DMS 273 (cell line): ENCODE results near the gene DHCR7.
"Not testable (repeated sequence)": the region's sequence is repeated elsewhere in the genome, so short reads cannot be mapped to it uniquely, and the experiment has no call there.

Experiments
- DNase-seq: peaks from one replicate; lab custom pipeline; 2025; ENCODE audit not compliant: unreplicated experiment; lab: John Stamatoyannopoulos, UW

DHCR7 gene

DNA sequence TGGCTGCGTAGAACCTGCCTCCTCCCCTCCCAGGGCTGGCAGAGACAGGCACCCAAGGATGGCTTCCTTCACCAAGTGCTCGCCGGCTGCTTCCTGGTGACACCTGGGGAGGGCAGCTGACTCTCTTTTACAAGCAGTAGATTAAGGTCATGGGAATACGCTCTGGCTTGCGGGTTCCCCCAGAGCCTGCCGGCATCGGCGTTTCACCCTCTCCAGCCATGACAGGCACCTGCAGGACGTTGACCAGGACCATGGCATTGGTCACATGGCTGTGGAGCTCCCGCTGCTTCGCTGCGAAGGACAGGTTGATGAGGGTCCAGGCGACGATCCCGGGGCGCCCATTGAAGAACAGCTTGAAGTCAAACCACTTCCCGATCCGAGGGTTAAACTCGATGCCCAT, 9.5 kb downstream of the DHCR7 start:
- no peak for DNase-seq

DNA sequence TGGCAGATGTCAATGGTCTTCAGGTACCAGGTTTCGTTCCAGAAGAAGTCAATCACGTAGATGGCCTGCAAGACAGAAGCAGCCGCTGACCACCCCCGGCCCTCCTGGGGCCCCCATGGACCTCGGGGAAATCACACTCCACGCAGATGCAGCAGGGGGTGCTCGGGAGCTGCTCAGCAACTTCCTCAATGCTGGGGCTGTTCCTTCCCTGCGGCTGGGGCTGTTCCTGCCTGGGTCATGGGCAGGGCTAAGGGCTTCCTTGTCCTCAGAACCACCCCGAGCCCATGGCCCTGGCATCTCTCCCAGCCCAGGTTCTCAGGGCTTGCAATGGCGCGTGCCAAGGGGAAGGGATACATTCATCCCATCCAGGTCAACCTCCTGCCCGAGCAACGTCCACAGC, 10.3 kb downstream of the DHCR7 start:
- no peak for DNase-seq

DNA sequence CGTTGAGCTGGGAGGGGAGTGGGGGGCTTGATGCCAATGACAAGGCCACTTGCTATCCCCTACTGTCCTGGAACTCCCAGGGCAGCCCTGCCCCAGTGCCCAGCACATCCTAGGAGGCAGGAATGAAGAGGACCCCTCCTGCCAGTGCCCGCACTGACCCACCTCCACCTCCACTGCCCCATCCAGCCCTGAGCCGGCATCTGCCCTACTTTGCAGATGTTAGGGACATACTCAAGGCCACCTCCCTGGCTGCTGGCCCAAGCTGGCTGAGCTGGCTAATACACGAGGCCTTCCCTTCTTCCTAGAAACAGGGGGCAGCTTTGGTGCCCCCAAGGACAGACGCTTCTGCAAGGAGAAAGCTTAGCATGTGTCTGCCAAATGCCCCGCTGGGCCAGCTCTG, 10.8 kb downstream of the DHCR7 start:
- no peak for DNase-seq

DNA sequence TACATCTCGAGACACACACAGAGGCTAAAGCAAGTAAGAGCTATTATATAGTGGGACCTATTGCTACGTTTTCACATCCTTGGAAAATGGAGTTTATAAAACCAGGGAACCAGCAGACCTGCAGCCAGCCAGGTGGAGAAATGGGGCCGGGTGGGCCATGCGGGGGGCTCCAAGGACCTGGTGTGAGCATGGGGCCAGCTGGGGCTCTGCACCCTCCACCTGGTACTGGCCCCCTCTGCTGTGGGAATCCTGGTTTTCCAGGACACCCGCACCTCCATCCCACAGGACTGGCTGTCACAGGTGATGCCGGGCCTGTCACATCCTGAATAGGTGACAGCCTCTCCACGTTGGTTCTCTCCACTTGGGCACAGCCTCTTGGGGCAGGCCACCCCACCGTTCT, 11.3 kb downstream of the DHCR7 start:
- no peak for DNase-seq

DNA sequence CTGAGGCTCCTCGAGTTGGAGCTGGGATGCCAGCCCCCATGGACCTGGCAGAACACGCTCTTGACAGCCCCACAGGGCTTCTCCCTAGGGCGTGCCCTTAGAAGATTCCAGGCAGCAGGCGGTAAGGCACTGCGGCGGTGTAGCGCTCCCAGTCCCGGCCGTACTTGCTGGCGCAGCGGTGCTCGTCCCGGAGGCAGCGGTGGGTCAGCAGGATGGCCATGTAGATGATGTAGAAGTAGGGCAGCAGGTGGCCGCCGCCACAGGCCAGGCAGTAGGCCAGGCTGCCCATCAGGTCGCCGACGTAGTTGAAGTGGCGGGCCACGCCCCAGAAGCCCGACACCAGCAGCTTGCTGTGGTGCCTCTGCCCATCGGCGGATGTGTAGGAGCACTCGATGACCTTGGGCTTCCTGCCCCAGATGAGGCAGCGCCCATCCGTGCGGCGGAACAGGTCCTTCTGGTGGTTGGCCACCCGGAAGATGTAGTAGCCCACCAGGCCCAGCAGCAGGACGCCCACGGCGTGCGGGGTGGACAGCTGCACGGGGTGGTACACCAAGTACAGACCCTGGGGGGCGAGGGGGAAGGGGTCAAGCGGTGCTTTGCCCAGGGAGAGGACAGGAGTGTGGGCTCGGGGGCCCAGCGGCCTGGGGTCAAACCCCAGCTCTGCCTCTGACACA, 12.8 kb downstream of the DHCR7 start:
- no peak for DNase-seq

DNA sequence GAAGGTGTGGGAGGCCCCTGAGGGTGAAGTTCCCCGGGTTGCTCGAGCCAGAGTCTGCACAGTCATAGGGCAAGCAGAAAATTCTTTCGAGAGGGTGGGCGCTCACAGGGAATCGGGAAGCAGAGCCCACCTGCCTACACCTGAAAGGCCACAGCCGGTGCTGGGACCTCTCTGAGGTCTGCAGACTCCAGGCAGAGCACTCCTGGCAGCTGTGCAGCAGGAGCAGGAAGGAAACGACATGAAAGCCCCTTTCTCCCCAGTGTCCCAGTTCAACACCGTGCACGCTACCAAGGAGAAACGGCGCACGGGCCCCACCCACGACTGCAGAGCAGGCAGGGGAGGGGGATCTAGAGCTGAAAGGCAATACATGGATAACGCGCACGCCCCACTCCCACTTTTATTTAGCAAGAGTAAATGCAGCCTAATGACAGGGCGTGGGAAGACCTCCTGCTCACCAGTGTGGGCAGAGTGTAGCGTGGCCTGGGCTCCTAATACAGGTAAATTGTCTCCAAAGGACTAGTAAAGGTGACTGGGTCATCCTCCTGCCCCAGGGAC, 13.5 kb downstream of the DHCR7 start:
- DNase-seq, result no peak

DNA sequence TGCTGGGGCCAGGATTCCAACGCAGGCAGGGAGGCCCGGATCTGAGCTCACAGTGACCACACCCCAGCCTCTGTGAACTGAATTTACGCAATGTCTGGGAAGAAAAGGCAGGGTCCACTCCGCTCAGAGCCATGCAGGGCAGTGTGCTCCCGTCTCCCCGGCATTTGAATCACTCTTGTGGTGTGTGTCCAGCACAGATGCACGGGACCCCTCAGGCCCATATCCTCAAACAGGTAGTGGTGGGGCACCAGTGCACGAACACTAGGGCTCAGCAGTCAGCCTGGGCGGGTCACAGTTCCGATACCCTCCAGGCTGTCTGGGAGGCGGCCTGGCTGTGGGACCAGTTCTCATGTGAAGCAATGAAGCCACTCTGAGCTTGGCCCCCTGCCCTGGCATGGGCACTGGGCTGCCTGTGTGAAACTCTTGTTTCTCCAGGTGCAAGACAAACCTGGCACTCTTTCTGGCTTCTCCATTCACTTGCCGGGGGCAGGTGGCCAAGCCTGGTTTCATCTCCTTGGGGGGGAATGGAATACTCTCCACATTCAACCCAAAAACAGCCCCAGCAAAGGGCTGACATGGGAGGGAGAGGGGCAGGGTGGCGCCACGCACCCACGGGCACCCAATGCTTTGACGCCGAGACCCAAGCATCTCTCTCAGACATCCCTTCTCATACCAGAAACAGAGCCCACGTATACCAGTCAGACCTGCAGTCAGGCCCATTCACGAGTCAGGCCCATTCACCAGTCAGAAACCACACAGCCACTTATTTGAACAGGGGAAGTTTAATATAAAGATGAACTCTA, 14.3 kb downstream of the DHCR7 start:
- no peak for DNase-seq

DNA sequence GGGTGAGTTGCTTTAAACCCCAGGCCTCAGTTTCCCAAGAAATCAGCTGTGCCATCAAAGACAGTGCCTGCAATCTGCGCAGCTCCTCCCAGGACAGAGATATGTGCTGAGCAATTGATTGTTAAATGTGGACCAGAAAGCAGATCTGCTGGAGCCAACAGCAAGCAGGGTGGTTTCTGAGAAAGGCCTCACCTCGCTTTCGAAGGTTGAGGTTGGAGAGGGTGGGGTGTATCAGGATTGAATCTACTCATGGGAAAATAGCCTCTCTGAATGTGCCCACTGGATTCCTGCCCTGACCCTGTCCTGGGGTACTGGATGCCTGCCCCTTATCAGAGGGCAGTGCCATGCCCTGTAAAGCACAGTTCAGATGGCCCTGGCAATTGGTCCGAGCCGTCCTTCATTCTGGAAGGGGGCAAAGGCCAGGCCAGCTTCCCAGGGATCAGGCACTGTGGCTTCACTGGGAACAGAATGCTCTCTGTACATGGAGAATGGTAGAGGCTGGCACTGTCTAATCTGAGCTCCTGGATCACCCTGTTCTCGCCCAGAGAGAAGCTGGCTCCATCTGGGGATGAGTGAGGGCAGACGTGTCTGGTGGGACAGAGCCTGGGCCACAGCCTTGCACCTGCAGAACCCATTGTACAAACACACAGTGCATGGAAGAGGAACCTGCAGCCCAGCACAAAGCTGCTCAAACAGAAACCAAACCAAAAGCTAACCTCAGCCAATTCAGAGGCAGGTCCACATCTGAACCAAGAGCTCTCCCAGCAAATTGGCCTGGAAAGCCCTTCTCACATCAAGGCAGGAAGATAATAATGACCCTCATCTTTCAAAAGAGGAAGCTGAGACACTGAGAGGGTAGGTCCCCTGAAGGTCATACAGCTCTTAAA, 15.2 kb downstream of the DHCR7 start:
- DNase-seq, result no peak

DNA sequence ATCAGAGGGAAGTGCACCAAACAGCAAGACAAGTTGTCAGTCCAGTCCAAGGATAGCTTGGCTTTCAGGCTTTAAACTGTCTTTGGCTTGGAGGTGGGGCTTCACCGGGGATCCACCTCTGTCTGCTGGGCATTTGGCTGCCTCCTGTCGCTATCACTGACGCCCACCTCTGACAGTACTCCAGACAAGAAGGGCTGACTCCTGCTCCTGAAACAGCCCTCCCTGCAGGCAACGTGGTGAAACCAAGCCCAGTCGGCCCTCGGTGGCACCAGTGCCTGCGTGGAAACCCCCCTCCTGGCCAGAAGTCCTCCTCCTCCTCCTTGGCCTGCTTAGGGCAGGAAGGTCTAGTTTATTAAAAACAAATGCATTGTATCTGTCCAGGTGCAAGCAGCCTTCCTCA, 16.9 kb downstream of the DHCR7 start:
- DNase-seq, result no peak

DNA sequence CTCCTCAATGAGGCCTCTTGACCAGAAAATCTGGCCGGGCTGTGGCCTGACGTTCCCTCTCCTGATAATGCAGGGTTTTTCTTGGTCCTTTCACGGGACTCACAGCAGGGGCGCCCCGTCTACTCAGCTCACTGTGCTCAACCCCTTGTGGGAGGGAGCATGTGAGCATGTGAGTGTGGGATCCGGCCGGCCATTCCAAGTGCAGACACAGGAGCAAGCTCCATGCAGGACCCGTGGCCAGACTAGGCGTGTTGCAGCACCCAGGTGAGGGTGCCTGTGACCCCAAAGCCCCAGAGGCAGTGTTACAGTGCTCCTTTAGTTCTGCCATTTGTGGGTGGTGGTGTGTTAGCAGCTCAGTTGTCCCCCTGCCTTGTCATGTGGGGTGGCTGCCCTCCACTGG, 18.0 kb downstream of the DHCR7 start:
- no peak for DNase-seq

DNA sequence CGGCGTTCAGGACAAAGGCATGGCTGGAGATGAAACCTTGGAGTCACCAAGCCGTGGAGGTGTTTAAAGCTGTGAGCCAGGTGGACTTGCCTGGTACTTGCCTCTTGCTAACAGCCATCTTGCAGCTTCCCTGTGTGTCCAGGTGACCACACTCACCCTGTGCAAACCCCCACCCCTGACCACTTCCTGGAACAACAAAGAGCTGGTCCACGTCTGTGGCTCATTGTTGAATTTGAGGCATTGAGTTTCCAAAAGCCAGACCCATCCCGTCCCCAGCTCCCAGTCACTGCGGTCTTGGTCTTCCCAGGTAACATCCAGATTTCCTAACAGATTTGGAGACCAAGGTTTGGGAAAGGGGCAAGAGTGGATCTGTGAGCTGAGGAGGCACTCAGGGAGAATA, 18.5 kb downstream of the DHCR7 start:
- no peak for DNase-seq

DNA sequence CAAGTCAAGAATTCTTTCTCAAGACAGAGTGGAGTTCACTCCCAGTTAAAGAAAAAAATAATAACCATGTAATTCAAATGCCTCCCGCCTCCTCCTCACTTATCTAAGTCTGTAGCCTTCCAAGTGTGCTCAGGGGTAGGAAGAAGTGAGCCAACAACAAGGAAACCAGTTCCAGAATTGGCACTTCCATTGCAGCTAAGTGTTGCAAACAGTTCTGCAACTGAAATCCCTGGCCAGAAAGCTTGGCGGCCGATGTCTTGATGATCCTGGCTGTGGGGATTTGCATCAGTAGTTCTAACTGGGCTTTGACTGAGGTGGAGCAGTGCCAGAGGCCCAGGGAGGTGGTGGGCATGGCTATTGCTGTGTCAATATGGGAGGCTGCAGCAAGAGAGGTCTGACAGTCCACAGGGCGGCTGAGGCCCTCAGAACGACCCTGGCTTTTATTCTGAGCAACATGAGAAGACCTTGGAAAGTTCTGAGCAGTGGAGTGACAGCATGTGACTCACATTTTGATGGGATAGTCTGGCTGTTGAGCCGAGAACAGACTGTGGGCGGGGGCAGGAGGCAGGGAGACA, 19.2 kb downstream of the DHCR7 start:
- DNase-seq, result no peak

DNA sequence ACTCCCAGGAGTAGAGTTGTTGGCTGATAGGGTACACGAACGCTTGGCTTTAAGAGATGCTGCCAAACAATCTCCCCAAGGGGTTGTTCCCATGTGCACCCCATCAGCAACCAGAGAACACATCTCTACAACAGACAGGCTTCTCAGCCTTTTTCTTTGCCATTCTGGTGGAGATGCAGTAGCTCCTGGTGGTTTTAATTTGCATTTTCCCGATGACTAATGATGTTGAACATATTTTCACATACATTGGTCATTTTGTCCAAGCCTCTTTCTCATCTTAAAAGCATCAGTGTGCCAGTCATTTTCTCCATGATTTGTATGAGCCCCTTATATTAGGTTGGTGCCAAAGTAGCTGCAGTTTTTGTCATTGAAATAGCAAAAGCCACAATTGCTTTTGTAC, 21.8 kb downstream of the DHCR7 start:
- no peak for DNase-seq

DNA sequence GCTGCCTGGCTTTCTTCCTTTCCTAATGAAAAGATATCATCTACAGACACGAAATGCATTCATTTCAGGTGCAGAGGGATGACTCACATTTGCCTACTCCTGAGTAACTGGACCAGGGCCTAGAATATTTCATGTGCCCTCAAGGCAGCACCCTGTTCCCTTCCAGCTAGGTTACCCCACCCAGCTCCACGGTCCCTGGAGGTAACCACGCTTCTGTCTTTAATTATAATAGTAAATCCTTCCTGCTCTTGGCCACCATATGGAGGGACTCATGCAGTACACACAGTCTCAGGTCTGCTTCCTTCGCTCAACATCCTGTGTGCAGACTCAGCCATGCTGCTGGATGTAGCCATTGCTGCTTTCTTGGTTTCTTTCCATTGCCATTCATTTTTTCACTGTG, 22.3 kb downstream of the DHCR7 start:
- DNase-seq, result peak; percentile 3

DNA sequence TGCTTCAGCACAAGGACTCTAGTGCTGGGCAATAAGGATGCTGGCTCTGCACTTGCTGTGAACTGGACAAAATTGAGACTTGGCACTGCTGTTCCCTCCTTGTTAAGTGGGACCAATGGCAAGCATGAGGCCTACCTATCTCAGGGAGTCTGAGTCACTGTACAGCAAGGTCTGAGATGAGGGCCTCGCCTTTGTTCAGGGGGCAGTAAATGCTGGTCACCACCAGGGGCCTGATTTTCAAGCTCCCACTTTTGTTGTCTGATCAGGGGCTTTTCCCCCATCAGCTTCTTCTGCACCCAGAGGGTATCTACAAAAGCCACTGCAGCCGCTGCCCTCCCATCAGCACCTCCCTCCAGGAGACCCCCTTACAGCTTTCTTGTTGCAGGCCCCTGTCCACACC, 22.8 kb downstream of the DHCR7 start:
- DNase-seq, result peak; percentile 3

DNA sequence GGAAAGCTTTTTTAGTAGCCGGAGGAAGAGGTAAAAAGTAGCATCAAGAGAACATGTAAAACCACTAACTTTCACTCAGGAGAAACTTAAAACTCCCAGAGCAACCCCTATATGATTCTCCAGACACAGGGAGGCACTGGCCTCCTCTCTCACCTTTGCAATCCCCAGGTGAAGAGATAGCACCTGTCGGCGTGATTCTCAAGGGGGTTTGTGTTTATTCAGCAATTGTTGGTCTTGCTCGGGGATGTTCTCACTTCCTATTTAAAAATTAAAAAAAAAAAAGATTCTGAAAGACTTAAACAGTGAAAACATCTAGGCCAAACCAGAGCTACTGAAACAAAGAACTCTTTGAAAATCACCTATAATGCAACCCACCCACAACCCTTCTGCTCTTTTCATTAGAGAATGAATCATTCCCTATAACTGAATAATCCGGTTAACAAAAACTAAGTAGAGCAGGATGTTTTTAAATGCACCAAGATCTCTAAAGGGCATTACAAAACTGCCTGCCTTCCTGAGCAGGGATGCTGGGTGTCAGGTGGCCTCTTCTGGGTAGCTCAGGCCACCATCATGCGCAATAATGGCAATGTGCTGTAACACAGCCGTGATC, 24.9 kb downstream of the DHCR7 start:
- DNase-seq, result no peak

DNA sequence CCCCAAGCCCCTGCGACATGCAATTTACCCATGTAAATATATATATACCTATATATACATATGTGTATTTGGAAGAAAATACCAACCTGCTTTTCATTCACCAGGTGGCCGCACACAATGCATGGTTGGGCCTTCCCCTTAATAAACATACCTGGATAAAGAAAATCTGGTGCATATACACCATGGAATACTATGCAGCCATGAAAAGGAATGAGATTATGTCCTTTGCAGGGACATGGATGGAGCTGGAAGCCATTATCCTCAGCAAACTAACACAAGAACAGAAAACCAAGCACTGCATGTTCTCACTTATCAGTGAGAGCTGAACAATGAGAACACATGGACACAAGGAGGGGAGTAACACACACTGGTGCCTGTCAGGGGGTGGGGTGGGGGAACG, 25.9 kb downstream of the DHCR7 start:
- not testable (repeated sequence) for DNase-seq

DNA sequence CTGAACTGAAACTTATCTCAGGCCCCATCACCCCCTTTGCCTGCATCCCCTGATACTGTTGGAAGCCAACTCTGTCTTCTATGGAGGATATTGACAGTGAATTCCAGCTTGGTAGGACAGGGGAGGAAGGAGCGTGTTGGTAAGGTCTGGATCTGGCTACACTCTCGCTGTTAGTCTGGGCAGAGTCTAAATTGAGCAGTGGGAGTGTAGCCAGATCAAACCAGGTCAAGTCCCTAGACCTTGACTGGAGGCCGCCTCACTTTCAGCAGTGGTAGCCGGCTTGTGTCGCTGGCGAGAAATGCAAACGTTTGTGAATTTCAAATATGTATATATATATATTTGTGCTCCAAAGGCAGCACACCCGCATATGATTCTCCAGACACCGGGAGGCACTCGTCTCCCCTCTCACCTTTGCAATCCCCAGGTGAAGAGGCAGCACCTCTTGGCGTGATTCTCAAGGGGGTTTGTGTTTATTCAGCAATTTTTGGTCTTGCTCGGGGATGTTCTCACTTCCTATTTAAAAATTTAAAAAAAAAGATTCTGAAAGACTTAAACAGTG, 26.7 kb downstream of the DHCR7 start:
- DNase-seq, result no peak

DNA sequence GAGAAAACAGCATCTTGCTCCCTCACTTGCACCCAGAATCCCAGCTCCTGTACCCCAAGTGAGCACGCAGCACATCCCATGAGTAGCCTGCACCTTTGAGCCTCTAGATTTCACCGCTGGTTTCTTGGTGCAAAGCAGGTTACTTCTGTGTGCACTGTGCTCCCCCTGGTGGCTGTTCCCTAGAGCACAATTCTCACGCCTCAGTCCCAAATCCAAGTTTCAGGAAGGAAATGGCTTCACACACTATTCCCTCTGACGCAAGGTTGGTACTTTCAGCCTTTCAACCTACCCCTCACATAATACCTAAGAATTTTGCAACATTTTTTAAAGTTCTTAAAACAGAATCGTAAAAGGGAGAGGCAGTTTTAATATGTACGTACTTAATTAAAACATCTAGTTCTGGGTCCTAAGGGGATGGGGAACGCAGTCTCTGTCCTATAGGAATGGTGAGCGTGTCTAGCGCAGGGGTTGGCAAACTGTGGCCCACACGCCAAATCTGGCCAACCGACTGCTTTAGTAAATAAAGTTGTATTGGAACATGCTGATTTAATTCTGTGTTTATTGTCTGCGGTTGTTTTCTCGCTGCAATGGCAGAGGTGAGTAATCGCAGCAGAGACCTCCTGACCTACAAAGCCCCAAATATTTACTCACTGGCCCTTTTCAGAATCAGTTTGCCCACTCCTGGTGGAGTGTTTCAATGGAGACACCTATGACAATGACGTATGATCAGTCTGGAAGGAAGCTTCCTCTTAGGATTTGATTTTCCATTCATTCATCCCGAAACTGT, 27.5 kb downstream of the DHCR7 start:
- peak; percentile 63 for DNase-seq

DNA sequence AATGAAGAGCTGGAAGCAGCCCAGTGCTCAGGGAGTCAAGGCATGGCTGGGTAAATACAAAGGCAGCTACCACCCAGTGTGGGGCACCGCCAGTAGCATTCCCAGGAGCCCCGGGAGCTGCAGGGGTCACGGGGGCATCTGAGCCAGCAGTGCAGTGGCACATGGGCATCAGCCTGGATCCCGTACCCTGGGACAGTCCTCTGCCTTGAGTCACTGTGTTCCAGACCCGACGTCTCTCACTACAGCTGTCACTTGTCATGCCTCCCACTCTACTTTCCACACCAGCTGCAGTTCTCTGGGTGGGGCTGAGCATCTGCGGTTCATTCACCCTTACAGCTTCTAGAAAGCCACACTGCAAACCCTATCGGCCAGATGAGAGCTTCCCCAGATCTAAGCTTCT, 29.6 kb downstream of the DHCR7 start:
- peak; percentile 2 for DNase-seq
